KOPT-K1 (cell line): Measurements from ENCODE around the gene RASD1.

Source experiments
- H3K27ac ChIP-seq: fragments of 200-600 bp; sonication (generic); 2 replicates; pipeline ENCODE4 v1.5.1; 2016; ENCODE audit warnings: antibody characterized with exemption, mild to moderate bottlenecking, low read depth, low read length; ENCODE audit not compliant: poor library complexity, severe bottlenecking
- H3K36me3 ChIP-seq: fragments of 200-600 bp; sonication (generic); 2 replicates; pipeline ENCODE4 v1.5.1; 2017; ENCODE audit warnings: antibody characterized with exemption, mild to moderate bottlenecking, low read length, moderate library complexity; ENCODE audit not compliant: insufficient read depth
- H3K9me3 ChIP-seq: fragments of 200-600 bp; sonication (generic); 2 replicates; pipeline ENCODE4 v1.5.1; 2017; ENCODE audit warnings: antibody characterized with exemption, low read length, mild to moderate bottlenecking; ENCODE audit not compliant: insufficient read depth, poor library complexity, severe bottlenecking

RASD1 gene

DNA sequence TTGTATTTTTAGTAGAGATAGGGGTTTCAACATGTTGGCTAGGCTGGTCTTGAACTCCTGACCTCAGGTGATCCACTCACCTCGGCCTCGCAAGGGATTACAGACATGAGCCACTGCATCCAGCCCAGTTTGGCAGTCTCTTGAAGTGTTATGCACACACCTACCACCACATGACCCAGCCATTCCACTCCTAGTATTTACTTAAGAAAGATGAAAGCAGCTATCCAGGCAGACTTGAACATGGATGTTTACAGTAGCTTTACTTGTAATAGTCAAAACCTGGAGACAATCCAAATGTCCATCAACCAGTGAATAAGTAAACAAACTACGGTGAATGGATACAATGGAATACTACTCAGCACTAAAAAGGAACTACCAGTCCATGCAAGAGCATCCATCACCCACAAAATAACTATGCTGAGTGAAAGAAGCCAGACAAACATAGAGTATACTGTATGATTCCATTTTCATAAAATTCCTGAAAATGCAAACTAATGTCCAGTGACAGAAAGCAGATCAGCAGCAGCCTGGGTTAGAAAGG is 37.8 kb upstream of the RASD1 start:
- no peaks in the 10 kb centered on the region for H3K9me3 ChIP-seq
- H3K27ac ChIP-seq: no peak overlapping the region
- H3K36me3 ChIP-seq: no peaks in the 10 kb centered on the region

DNA sequence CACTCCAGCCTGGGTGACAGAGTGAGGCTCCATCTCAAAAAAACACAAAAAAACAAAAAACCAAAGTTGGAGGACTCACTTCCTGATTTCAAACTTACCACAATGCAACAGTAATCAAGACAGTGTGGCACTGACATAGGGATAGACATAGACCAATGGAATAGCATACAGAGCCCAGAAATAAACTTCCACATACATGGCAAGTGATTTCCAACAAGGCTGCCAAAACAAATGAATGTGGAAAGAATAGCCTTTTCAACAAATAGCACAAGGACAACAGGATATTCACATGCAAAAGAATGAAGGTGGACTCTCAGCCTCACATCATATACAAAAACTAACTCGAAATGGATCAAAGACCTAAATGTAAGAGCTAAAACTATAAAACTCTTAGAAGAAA is 36.8 kb upstream of the RASD1 start:
- Histone ChIP-seq H3K36me3 (no peaks in the 10 kb centered on the region), H3K27ac (no peak overlapping the region), H3K9me3 (no peaks in the 10 kb centered on the region)

DNA sequence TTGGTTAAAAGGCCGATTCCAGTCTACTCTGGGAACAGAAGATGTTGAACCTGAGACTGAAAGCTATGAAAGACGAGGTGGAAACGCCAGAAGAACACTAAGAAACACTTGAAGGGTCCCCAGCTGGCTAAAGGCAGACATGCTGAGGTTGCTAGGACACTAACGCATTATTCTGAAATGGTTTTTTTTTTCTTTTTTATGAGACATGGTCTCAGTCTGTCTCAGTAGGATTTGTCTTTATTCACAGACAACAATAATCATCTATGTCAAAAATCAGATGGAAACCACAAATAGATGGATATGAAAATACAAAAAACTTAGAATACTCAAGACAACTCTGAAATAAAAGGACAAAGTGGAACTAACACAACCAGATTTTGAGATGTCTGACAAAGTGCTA is 35.0 kb upstream of the RASD1 start:
- Histone ChIP-seq H3K36me3 (no peaks in the 10 kb centered on the region), H3K9me3 (no peaks in the 10 kb centered on the region), H3K27ac (no peak overlapping the region)

DNA sequence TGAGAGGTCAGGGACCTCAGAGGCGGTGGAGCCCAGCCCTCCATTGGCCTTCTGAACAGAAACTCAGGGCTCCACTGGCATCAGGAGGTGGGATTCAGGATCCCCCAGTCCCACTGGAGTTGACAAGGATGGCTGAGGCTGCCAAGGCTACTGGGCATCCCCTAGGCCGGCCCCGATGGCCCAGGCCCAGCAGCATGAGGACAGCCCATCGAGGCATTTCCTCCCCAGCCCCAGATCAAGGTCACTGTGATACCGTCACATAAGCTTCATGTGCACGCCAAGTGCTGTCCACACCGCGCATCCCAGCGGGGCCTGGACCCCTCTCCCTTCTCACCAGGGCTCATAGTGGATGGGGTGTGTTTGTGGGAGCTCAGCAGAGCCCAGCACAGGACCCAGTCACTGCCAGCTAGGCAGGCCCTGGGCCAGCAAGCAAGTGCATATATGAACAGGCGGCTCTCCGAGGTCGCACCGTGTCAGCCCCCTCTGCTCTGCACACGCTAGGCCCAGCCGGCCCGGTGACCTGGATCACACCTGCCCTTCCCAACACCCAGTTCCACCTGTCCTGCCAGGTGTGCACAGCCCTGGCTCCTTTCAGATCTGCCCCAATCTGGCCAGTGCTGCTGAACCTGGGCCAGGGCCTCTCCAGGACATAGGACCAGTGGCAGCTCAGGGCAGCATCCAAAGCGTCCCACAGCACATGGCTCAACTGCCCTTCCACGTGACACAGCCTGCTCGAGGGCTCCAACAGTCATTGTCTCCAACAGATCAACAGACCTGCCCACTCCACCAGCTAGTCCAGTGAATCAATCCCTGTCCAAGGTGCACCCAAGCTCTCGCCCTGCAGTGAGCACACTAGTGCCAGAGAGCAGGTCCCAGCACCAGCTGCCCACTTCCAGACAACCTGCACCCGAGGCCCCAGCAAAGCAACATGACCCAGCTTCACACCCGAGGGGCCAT is 32.8 kb upstream of the RASD1 start:
- Histone ChIP-seq H3K27ac (no peak overlapping the region), H3K9me3 (no peaks in the 10 kb centered on the region), H3K36me3 (no peaks in the 10 kb centered on the region)

DNA sequence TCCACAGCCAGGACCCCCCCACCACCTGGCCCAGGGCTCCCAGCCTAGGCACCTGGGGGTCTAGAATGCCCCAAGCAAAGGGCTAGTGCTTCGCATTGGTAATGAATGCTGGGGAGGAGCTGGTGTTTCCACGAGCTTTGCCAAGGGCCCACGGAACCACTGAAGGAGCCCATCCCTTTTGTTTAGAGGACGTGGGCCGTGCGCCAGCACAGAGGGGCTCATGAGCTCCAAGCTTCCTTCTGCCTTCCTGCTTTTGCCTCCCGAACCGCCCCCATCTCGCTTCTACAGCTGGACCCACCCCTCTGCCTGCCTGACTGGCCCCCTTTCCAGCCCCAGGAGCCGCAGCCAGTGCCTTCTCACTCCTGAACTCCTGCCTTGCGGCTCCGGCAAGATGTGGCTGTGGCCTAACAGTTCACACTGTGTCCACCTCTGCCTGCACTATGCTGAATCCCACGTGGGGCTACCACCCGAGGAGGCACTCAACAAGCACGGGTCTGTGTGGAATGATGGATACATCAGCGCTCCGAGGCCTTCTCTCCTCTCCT is 31.8 kb upstream of the RASD1 start:
- Histone ChIP-seq H3K36me3 (no peaks in the 10 kb centered on the region), H3K27ac (no peak overlapping the region), H3K9me3 (no peaks in the 10 kb centered on the region)

DNA sequence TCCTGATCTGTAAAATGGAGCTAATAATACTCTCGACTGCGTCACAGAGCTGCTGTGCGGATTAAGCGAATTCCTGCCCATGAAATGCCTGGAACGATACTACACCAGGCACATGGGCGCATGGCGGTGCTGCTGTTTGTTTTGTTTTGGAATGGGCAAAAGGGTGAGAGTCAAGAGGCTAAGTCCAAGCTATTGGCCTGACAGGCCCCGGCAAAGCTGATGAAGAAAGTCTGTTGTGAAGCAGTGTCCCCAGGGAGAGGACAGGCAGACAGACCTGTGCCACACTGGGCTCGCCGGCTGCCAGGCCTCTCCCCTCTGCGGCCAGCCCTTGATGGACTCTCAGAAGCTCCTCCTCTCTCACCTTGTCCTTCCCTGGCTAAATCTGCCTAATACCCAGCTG is 31.3 kb upstream of the RASD1 start:
- no peaks in the 10 kb centered on the region for H3K36me3 ChIP-seq
- no peaks in the 10 kb centered on the region for H3K9me3 ChIP-seq

DNA sequence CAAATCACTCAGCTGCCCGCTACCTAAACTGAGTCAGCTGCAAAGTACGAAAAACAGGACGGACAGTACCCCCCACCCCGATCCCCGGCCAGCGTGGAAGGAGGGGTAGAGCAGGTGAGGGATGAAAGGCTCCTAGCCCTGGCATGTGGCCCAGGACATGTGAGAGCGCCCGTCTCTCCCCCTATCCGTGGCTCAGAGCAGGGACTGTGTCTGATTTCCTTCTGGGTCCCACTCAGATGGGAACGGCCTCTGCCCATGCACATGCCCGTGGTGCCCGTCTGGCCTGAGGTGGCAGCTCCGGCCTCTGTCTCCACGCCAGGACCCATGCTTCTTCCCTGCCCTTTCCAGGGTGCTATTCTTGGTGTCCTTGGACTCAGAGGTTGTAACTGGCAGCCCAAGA is 30.2 kb upstream of the RASD1 start:
- Histone ChIP-seq H3K27ac (no peak overlapping the region), H3K9me3 (no peaks in the 10 kb centered on the region), H3K36me3 (no peaks in the 10 kb centered on the region)

More for the DNA sequence above, 31.3 kb upstream of the RASD1 start:
- H3K27ac ChIP-seq: no peak overlapping the region

DNA sequence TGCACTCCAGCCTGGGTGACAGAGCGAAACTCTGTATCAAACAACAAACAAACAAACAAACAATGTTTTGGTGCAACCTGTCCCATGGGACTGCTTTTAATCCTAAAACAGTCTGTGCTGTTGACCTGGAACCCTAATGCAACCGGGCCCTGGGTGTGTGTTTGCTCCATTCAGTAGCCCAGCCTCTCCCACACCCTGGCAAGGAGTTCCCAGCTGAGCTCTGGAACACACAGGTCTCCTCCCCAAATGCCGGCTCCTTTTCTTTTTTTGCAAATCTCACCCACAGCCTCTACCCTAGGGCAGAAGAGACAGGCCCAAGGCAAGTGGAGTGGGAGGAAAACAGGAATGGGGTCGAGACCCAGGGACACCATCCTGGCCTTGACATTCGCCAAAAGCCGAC is 29.8 kb upstream of the RASD1 start:
- no peaks in the 10 kb centered on the region for H3K36me3 ChIP-seq
- H3K27ac ChIP-seq: no peak overlapping the region
- no peaks in the 10 kb centered on the region for H3K9me3 ChIP-seq

DNA sequence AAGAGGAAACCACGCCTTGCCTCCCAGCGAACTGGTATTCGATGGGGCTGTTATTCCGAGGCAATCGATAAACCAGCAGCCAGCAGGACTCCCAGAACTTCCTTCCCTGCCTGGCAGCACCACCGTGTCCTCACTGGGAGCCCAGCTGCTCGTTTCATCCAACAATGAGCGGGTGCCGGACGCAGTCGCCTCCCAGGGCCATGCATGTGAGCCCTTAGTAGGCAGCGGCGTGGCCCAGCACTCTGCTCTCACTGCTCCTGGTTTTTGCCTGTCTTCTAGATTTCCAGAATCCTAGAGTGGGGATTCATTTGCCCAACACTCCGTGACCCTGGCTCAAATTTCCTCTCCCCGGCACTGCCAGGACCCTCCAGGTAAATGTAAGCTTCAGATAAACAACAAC is 29.1 kb upstream of the RASD1 start:
- H3K36me3 ChIP-seq: no peaks in the 10 kb centered on the region
- H3K9me3 ChIP-seq: no peaks in the 10 kb centered on the region
- no peak overlapping the region for H3K27ac ChIP-seq

DNA sequence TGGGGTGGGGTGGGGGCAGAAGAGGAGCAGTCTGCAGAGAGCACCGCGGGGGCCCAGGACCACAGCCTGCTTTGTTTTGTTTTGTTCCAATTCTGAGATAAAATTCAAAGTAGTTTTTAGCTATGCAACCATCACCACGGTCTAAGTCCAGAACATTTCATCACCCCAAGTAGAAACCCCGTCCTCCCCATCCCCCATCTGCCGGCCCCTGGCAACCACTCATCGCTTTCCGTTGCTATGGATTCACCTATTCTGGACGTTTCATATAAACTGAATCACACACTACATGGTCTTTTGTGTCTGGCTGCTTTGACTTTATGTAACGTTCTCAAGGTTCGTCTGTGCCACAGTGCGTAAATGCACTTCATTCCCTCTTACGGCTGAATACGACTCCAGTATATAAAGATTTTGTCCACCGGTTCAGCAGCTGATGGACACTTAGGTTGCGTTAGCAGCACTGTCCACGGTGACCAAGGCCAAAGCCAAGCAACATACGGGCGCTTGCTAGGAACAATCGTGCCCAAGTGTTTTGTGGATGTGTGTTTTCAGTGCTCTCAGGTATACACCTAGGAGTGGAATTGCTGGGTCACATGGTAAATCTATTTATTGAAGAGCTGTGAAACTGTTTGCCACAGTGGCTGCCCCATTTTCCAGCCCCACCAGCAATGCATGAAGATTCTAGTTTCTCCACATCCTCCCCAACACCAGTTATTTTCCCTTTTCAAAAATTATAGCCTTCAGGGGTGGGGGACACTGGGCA is 27.7 kb upstream of the RASD1 start:
- Histone ChIP-seq H3K27ac (no peak overlapping the region), H3K36me3 (no peaks in the 10 kb centered on the region), H3K9me3 (no peaks in the 10 kb centered on the region)

DNA sequence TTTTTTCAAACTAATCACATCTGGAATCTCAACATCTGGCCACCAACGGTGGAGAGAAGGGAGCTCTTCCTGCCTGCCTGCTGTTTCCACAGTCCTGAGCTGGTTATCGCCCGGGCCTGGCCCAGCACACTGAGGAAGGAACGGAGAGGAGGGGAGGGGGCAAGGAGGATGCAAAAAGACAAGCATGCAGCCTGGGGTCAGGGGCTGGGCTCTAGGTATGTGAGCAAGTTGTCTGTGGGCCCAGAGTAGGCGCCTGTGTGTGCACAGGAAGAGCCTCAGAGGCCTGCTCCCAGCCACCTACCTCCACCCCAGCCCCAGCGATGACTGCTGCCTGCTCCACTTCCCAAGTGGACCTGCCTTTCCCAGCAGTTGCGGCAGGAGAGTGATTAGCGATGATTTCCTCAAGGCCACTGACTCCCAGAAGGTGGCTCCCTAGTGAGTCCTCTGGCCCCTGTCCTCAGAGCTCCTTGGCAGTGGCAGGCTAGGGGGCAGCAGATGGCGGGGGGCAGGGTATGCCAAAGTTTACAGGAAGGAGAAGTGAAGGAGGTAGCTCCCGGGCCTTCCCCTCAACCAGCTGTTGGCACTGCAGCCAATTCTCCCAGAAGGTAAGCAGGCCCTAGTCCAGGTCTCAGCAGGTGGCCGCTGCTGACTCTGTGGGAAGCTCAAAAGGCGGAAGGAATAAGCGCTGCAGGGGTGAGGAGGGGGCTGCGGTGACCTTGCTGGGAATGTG is 27.0 kb upstream of the RASD1 start:
- Histone ChIP-seq H3K9me3 (no peaks in the 10 kb centered on the region), H3K36me3 (no peaks in the 10 kb centered on the region), H3K27ac (no peak overlapping the region)

DNA sequence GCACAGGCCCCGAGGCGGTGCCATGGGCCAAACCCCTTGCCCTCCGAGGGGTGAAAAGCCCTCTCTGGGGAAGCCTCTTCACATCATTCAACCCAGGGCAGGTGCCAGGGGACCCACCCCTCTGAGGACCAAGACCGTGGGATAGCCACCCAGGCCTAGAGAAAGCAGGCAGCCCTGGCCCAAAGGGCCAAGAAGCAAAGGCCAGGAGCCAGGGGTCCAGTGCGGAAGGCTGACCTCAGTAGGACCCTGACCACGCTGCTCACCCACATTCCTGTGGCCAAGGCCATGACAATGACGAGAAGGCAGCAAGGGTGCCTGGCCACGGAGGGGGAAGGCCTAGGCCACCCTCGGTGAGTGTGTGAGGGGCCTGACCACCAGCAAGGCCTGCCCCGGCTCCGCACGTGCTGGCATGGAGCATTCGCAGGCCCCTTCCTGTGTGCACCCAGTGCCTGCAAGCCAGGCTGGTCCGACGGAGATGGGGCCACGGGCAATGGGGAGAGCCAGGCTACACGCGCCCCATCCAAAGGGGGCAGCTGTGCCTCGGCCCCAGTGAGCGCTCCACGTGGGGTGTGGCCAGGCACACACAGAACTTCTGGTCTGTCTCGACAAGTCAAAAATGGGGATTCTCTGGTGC is 24.5 kb upstream of the RASD1 start:
- Histone ChIP-seq H3K27ac (no peak overlapping the region), H3K36me3 (no peaks in the 10 kb centered on the region), H3K9me3 (no peaks in the 10 kb centered on the region)

DNA sequence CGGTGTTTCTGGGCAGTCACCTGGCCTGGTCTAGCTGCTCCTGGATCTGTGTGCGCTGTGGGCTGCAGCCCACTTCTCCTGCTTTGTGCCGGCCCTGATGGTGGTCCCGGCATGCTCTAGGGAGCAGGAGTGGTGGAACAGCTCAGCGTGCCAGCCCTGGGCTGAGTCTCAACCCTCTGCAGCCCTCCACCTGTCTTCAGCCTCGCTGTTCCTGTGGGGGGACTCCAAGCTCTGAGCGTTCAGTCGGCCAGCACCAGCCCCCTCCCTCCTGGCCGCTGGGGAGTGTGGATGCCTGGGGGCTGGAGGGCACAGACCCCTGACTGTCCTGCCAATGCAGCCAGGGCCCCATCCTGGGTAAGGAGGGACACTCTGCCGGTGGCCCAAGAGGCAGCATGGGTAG is 23.7 kb upstream of the RASD1 start:
- no peaks in the 10 kb centered on the region for H3K9me3 ChIP-seq
- no peak overlapping the region for H3K27ac ChIP-seq
- H3K36me3 ChIP-seq: no peaks in the 10 kb centered on the region

DNA sequence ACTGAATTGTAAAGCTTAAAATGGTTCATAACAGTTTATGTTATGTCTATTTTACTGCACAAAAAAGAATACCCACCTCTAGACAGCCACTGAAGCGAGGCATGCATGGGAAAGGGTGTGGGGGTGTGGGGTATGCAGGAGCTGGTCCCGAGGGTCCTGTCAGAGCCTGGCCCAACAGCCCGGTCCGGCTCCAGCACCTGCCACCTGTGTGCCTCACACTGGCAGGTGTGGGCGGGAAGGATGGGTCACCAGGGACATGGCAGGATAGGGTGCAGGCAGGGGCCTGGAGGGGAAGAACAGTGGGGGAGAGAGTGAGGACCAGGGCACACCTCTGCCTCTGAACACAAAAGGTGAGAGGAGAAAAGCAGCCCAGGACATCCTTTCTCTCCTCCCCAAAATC is 22.8 kb upstream of the RASD1 start:
- H3K27ac ChIP-seq: no peak overlapping the region
- H3K9me3 ChIP-seq: no peaks in the 10 kb centered on the region
- no peaks in the 10 kb centered on the region for H3K36me3 ChIP-seq
